HepG2 (cell line): Measurements from ENCODE around the gene KLF15. TPM values are rescaled to one million over a fixed set of nuclear protein-coding genes. Genes with fewer than 3 reads are reported as not detected.
A peak's percentile ranks its signal among the peaks of the same experiment; 100 is the strongest.

Source experiments
- ATAC-seq: fragments of 200-7000 bp; cut with Tn5 transposase; 3 replicates; pipeline ENCODE4 v1.9.1; 2020; ENCODE audit warnings: mild to moderate bottlenecking, moderate library complexity
- BruUV-seq: library from RNA; stranded (reverse); fragments of 400-500 nt; replicated peaks from 2 replicates; lab custom pipeline; 2021; lab: Mats Ljungman, UMichigan
- CTCF ChIA-PET: fragments of 300-600 bp; formaldehyde crosslinking; extraction: SDS; loops from one replicate; lab custom pipeline; 2021; ENCODE audit warnings: low total read pairs, inconsistent platforms, low intra/inter-chr PET ratio; lab: Yijun Ruan, JAX
- POLR2A ChIA-PET: fragments of 350-600 bp; sonication (Branson Sonifier 250); formaldehyde crosslinking; loops from one replicate; lab custom pipeline; 2020; ENCODE audit warnings: antibody characterized with exemption, inconsistent platforms; lab: Yijun Ruan, JAX
- DNase-seq: peaks from one replicate; pipeline ENCODE4 v3.0.0-alpha.2; 2015; ENCODE audit warnings: low spot score
- FAIRE-seq: peaks from 3 replicates; lab custom pipeline; 2011; peaks lifted over from hg19 to GRCh38; lab: Jason Lieb, UNC
- H2AFZ ChIP-seq: one replicate; pipeline ENCODE4 v1.6.1; 2011; ENCODE audit warnings: low read length, inconsistent platforms
- H3K27ac ChIP-seq: fragments of 300-600 bp; 3 replicates; pipeline ENCODE4 v1.8.0; 2011; ENCODE audit warnings: mixed run types, mild to moderate bottlenecking, mixed read lengths, low read length, inconsistent platforms; ENCODE audit not compliant: insufficient read depth; ENCODE audit errors: extremely low read length
- H3K27me3 ChIP-seq, 2 experiments: fragments of 200-600 bp in 1 of 2; 2 replicates in 1 of 2; 3 replicates in 1 of 2; pipeline versions ENCODE4 v1.6.0 to v1.8.0; 2011; ENCODE audit warnings: low read length in 2 of 2, mild to moderate bottlenecking in 2 of 2, moderate library complexity in 2 of 2, inconsistent platforms in 1 of 2; ENCODE audit not compliant: insufficient read depth in 2 of 2, control insufficient read depth in 1 of 2
- H3K36me3 ChIP-seq, 2 experiments: fragments of 200-600 bp in 1 of 2; replicated peaks in 1 of 2; 2 replicates in 1 of 2; 3 replicates in 1 of 2; pipeline versions ENCODE4 v1.5.1 to v1.8.0; 2011; ENCODE audit warnings: low read length in 2 of 2, inconsistent platforms in 1 of 2; ENCODE audit not compliant: insufficient read depth in 2 of 2, control insufficient read depth in 1 of 2
- H3K4me1 ChIP-seq: 2 replicates; pipeline ENCODE4 v1.5.1; 2012; ENCODE audit warnings: low read length, inconsistent platforms; ENCODE audit not compliant: insufficient read depth
- H3K4me2 ChIP-seq: 2 replicates; pipeline ENCODE4 v1.6.0; 2011; ENCODE audit warnings: low read depth, low read length, inconsistent platforms
- H3K4me3 ChIP-seq, 3 experiments: fragments of 200-600 bp in 1 of 3; sonication (generic), shearing (Covaris generic) in 1 of 3; replicated peaks in 1 of 3; 2 replicates each; pipeline ENCODE4 v1.5.1; 2011 to 2016; ENCODE audit warnings: low read length in 3 of 3, inconsistent platforms in 2 of 3, low read depth in 2 of 3, mild to moderate bottlenecking in 2 of 3, control low read depth in 1 of 3, mixed read lengths in 1 of 3; ENCODE audit not compliant: insufficient read depth in 1 of 3
- H3K79me2 ChIP-seq: one replicate; pipeline ENCODE4 v1.6.1; 2011; ENCODE audit warnings: low read length, inconsistent platforms; ENCODE audit not compliant: insufficient read depth
- H3K9ac ChIP-seq: 2 replicates; pipeline ENCODE4 v1.6.0; 2011; ENCODE audit warnings: mild to moderate bottlenecking, low read depth, low read length, inconsistent platforms; ENCODE audit not compliant: insufficient read depth
- H3K9me3 ChIP-seq: 2 replicates; pipeline ENCODE4 v1.5.1; 2012; ENCODE audit warnings: mild to moderate bottlenecking, low read length
- H4K20me1 ChIP-seq: 2 replicates; pipeline ENCODE4 v1.6.0; 2011; ENCODE audit warnings: inconsistent platforms, mild to moderate bottlenecking, low read length, moderate library complexity; ENCODE audit not compliant: insufficient read depth
- HDAC6 ChIP-seq: fragments of 200-600 bp; sonication (generic); IDR thresholded peaks from 2 replicates; pipeline ENCODE4 v1.7.0; 2017; ENCODE audit warnings: mild to moderate bottlenecking, antibody characterized with exemption, low read length, low read depth
- MAFG ChIP-seq: sonication (generic); formaldehyde crosslinking; IDR thresholded peaks from 2 replicates; pipeline ENCODE4 v1.5.1; 2020; ENCODE audit warnings: mild to moderate bottlenecking, missing genetic modification reagents
- YY1 ChIP-seq: IDR thresholded peaks from 2 replicates; pipeline ENCODE4 v1.6.1; 2011; ENCODE audit warnings: low read length, low read depth, moderate library complexity, mild to moderate bottlenecking; ENCODE audit not compliant: insufficient read depth, insufficient replicate concordance
- ZNF33A ChIP-seq: sonication (generic); formaldehyde crosslinking; IDR thresholded peaks from 2 replicates; pipeline ENCODE4 v1.5.1; 2020; ENCODE audit warnings: missing genetic modification reagents, mild to moderate bottlenecking, moderate library complexity, borderline replicate concordance
- ZNF660 ChIP-seq: sonication (generic); formaldehyde crosslinking; IDR thresholded peaks from 2 replicates; pipeline ENCODE4 v1.5.1; 2020; ENCODE audit warnings: mild to moderate bottlenecking, low read depth, missing genetic modification reagents, borderline replicate concordance
- WGBS: methylation state at CpG from one replicate; pipeline ENCODE4 v1.1.6; 2017; ENCODE audit warnings: low lambda C conversion rate; 5-methylcytosine and 5-hydroxymethylcytosine counted together
- in situ Hi-C: cut with HindIII; loops from 2 replicates; pipeline ENCODE4 v1.10.0; 2017; ENCODE audit warnings: low pct_unique_long_range_greater_than_20kb; ENCODE audit not compliant: extremely low pct_ligation_motif_present
- intact Hi-C: fragments of 100-400 bp; cut with micrococcal nuclease; formaldehyde crosslinking; loops from one replicate; pipeline ENCODE4 v1.10.0; 2022; ENCODE audit not compliant: unreplicated experiment
- polyA plus RNA-seq, 8 experiments: library from polyadenylated mRNA; depleted of rRNA in 3 of 8; stranded (reverse) in 7 of 8; unstranded in 1 of 8; fragments of >200 nt; fragmentation: Illumina TruSeq in 4 of 8; extraction: Trizol in 4 of 8; gene quantifications; 2 replicates each; pipeline versions ENCODE4 v1.2.1 to v1.2.3, GENCODE V29; 2011 to 2016; ENCODE audit warnings: low read depth in 4 of 8, missing spikeins in 1 of 8, mixed read lengths in 1 of 8; ENCODE audit not compliant: insufficient read depth in 1 of 8
- total RNA-seq, 5 experiments: library from RNA; depleted of rRNA; stranded (reverse); fragments of >200 nt; fragmentation: Illumina TruSeq; extraction: Trizol; gene quantifications; 2 replicates each; pipeline ENCODE4 v1.2.3, GENCODE V29; 2016; ENCODE audit warnings: low read depth in 1 of 5
- TF ChIP-seq, protein P1 (sequence below): sonication (generic); formaldehyde crosslinking; conservative IDR thresholded peaks from 2 replicates; pipeline ENCODE4 v1.4.0; 2020; ENCODE audit warnings: missing genetic modification reagents
- TF ChIP-seq, protein P2 (sequence below): sonication (generic); IDR thresholded peaks from 2 replicates; pipeline ENCODE4 v1.6.1; 2016; ENCODE audit warnings: low read depth, borderline replicate concordance

Gene KLF15
- total and polyA plus RNA-seq, 2 of the 13 experiments (the other 11 are each of a cell fraction or from before 2014, with no cell fraction given), result 7.1 to 7.8 TPM

DNA sequence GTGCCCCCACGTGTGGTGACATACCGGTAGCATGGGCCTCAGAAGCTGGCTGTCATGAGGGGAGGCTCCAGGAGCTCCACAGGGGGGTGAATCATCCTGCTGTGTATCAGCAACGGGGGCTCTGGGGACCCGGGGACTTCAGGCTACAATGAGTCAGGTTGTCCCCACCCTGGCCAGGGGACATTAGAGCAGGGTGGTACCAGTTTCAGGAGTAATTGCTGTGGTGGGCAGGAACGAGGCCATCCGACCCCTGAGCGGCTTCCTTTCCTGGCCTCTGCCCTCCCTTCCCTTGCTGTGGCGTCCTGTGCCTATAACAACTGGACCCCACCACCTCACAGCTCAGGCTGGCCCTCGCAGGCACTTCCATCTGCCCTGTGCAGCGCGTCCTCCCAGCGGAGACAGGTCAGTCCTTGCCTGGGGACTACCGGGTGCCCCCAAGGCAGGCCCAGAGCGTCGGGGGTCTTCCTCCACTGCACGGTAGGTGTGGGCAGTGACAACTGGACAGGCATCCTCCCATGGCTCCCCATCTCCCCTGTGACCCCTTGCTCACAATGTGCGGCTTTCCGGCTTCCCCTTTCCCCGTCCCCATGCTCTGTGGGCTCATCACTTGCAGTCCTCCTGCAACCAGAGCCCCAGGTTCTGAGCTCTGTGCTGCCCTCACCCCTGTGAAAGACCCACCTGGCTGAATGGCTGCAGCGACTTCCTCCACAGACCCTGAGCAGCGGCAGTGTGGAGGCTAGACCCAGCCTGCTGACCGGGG lies 57.0 kb downstream of the KLF15 start:
- Histone ChIP-seq H2AFZ (no peak overlapping the region), H3K27ac (peak overlapping the region; percentile 43), H3K36me3 (no peaks in the 10 kb centered on the region), H4K20me1 (no peaks in the 10 kb centered on the region), H3K9me3 (peaks cover 8% of the 10 kb centered on the region), H3K4me2 (peak overlapping the region; percentile 67; the same call in 1 of the 2 replicates), H3K4me1 (peaks cover 21% of the 10 kb centered on the region), H3K4me3 (peak overlapping the region in 1 of 3 experiments; percentile 37; a peak in 2 of 6 replicates), H3K9ac (no peak overlapping the region), H3K79me2 (no peaks in the 10 kb centered on the region), H3K27me3 (0 out of 5 replicates have a peak, but pooled peaks cover 0 to 6% of the 10 kb centered on the region in 2 experiments)
- intact Hi-C loops, result no loop called here
- 85% methylated on average over 16 of the region's 22 CpGs for WGBS
- BruUV-seq, result no TSS peak
- CTCF ChIA-PET, result no interaction called here
- TF ChIP-seq, protein P1, sequence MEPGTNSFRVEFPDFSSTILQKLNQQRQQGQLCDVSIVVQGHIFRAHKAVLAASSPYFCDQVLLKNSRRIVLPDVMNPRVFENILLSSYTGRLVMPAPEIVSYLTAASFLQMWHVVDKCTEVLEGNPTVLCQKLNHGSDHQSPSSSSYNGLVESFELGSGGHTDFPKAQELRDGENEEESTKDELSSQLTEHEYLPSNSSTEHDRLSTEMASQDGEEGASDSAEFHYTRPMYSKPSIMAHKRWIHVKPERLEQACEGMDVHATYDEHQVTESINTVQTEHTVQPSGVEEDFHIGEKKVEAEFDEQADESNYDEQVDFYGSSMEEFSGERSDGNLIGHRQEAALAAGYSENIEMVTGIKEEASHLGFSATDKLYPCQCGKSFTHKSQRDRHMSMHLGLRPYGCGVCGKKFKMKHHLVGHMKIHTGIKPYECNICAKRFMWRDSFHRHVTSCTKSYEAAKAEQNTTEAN (CRISPR knock-in tag), result no peak
- TF ChIP-seq ZNF660 (CRISPR knock-in tag) (no peak), HDAC6 (no peak), MAFG (CRISPR knock-in tag) (no peak), YY1 (no peak), ZNF33A (CRISPR knock-in tag) (no peak)
- TF ChIP-seq, protein P2, sequence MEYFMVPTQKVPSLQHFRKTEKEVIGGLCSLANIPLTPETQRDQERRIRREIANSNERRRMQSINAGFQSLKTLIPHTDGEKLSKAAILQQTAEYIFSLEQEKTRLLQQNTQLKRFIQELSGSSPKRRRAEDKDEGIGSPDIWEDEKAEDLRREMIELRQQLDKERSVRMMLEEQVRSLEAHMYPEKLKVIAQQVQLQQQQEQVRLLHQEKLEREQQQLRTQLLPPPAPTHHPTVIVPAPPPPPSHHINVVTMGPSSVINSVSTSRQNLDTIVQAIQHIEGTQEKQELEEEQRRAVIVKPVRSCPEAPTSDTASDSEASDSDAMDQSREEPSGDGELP, result no peak
- in situ Hi-C loops, result no loop called here
- no peak for DNase-seq
- POLR2A ChIA-PET, result no interaction called here
- no peak for FAIRE-seq
- peak; percentile 70 for ATAC-seq
